ENCODE measurements around the gene PML. TPM values are rescaled to one million over a fixed set of nuclear protein-coding genes. Genes with fewer than 3 reads are reported as not detected.
"Not testable (repeated sequence)": the region's sequence is repeated elsewhere in the genome, so short reads cannot be mapped to it uniquely, and the experiment has no call there.

Gene PML
- total and polyA plus RNA-seq, 9 of the 15 experiments (the other 6 are each of a cell fraction or from before 2014, with no cell fraction given), result 5.0 to 50.7 (median 10.1) TPM

- in situ Hi-C loops (cut with MboI), result loop anchor here (25.0 kb wide), 1 partner anchor 1314 kb away; the partner anchor contains the start of gene GOLGA6D
- H3K79me2 ChIP-seq (ENCODE audit: control insufficient read depth, insufficient read depth, low read length); ATAC-seq; H3K4me3 ChIP-seq; H3K36me3 ChIP-seq (ENCODE audit: control insufficient read depth, insufficient read depth, low read length); H3K27ac ChIP-seq (ENCODE audit: extremely low read depth, low read depth, low read length); H3K4me2 ChIP-seq (ENCODE audit: insufficient read depth, low read length); H4K20me1 ChIP-seq (replicated peaks; ENCODE audit: control insufficient read depth, insufficient read depth, low read length); POLR2A ChIA-PET; DNase-seq (ENCODE audit: extremely low read depth in 1 of 4, low spot score in 3 of 4); FAIRE-seq; H3K9me3 ChIP-seq (replicated peaks; ENCODE audit: control insufficient read depth, insufficient read depth, low read depth, low read length); BruUV-seq (replicated peaks); H2AFZ ChIP-seq (ENCODE audit: low read depth, low read length); H3K9ac ChIP-seq (ENCODE audit: insufficient read depth in 1 of 2, low read depth in 2 of 2, low read length in 2 of 2); H3K9me1 ChIP-seq (ENCODE audit: control insufficient read depth, insufficient read depth, low read length): not testable (repeated sequence)
- 63% methylated on average over 13 of the region's 39 CpGs for WGBS (ENCODE audit: insufficient coverage, low coverage, missing lambda C conversion rate)
- intact Hi-C loops (cut with micrococcal nuclease), result loop anchor here (2.0 to 5.0 kb wide), 2 partner anchors 79 to 347 kb away; no protein-coding TSS in a partner anchor
- H3K4me1 ChIP-seq (replicated peaks in 1 of 2; ENCODE audit: control insufficient read depth in 2 of 2, insufficient read depth in 2 of 2, low read length in 2 of 2), result peaks cover 0 to 12% of the 10 kb centered on the region in 2 experiments; a peak in 2 of 5 replicates
- CTCF ChIA-PET (ENCODE audit: low intra/inter-chr PET ratio), result interaction anchor here (1.4 to 1.9 kb wide), 2 partner anchors 64 to 347 kb away, joined by 4 to 18 read pairs; no protein-coding TSS in a partner anchor
- peaks cover 0 to 21% of the 10 kb centered on the region in 2 experiments; a peak in 3 of 5 replicates for H3K27me3 ChIP-seq (ENCODE audit: control insufficient read depth in 2 of 2, insufficient read depth in 2 of 2, low read length in 2 of 2)
Observed at GRCh38 chr15:73973683-73974200, 20.8 kb upstream of the PML start.

- H4K20me1 ChIP-seq (replicated peaks; ENCODE audit: control insufficient read depth, insufficient read depth, low read length); ATAC-seq; H3K9me3 ChIP-seq (replicated peaks; ENCODE audit: control insufficient read depth, insufficient read depth, low read depth, low read length); H3K79me2 ChIP-seq (ENCODE audit: control insufficient read depth, insufficient read depth, low read length); H3K36me3 ChIP-seq (ENCODE audit: control insufficient read depth, insufficient read depth, low read length); intact Hi-C loops (cut with micrococcal nuclease); H3K9ac ChIP-seq (ENCODE audit: insufficient read depth in 1 of 2, low read depth in 2 of 2, low read length in 2 of 2); H3K4me3 ChIP-seq; H3K4me2 ChIP-seq (ENCODE audit: insufficient read depth, low read length); H3K9me1 ChIP-seq (ENCODE audit: control insufficient read depth, insufficient read depth, low read length); H3K27ac ChIP-seq (ENCODE audit: extremely low read depth, low read depth, low read length); BruUV-seq (replicated peaks); H2AFZ ChIP-seq (ENCODE audit: low read depth, low read length): not testable (repeated sequence)
- WGBS (ENCODE audit: insufficient coverage, low coverage, missing lambda C conversion rate), result 2% methylated on average over 16 of the region's 18 CpGs
- POLR2A ChIA-PET, result interaction anchor here (0.8 to 0.9 kb wide), 2 partner anchors 9 to 74 kb away, joined by 3 read pairs; no protein-coding TSS in a partner anchor
- peaks cover 0 to 12% of the 10 kb centered on the region in 2 experiments; a peak in 2 of 5 replicates for H3K4me1 ChIP-seq (replicated peaks in 1 of 2; ENCODE audit: control insufficient read depth in 2 of 2, insufficient read depth in 2 of 2, low read length in 2 of 2)
- CTCF ChIA-PET (ENCODE audit: low intra/inter-chr PET ratio), result interaction anchor here (0.7 kb wide), 1 partner anchor 11 kb away, joined by 4 read pairs; no protein-coding TSS in a partner anchor
- FAIRE-seq (peak; percentile 11), DNase-seq (ENCODE audit: extremely low read depth in 1 of 4, low spot score in 3 of 4) (peak in 3 of 4 experiments; percentile 28 to 33 (median 30))
- TF ChIP-seq ZNF384 (IDR thresholded peaks at IDR 0.05; ENCODE audit: low read depth, low read length) (peak; percentile 49; the same call in 1 of the 2 replicates), NFIC (IDR thresholded peaks at IDR 0.05) (peak; percentile 58), VEZF1 (CRISPR knock-in tag; IDR thresholded peaks at IDR 0.05) (peak; percentile 21; the same call in 1 of the 2 replicates)
- in situ Hi-C loops (cut with MboI), result loop anchor here (5.0 kb wide), 1 partner anchor 62 kb away; no protein-coding TSS in a partner anchor
- peaks cover 0 to 21% of the 10 kb centered on the region in 2 experiments; a peak in 3 of 5 replicates for H3K27me3 ChIP-seq (ENCODE audit: control insufficient read depth in 2 of 2, insufficient read depth in 2 of 2, low read length in 2 of 2)
Observed at GRCh38 chr15:73975440-73976125, 18.9 kb upstream of the PML start.

All from K562 (cell line).